PC-3 (cell line): Measurements from ENCODE around the gene ACAN.

Experiments
- CTCF ChIP-seq: fragments of 300-600 bp; sonication (generic); conservative IDR thresholded peaks from 2 replicates; pipeline ENCODE4 v1.5.1; 2017; ENCODE audit warnings: antibody characterized with exemption, low read depth, mild to moderate bottlenecking, low read length
- EZH2 ChIP-seq: fragments of 300-600 bp; sonication (generic); IDR thresholded peaks from one replicate; pipeline ENCODE4 v1.6.1; 2017; ENCODE audit warnings: antibody characterized with exemption, mild to moderate bottlenecking, low read length; ENCODE audit not compliant: unreplicated experiment

- TF ChIP-seq CTCF: no peak
- no peak for TF ChIP-seq EZH2
These were observed 110.0 kb downstream of the ACAN start, which contains the start of gene MFGE8 for GRCh38 chr15:88913017-88913849.
